ENCODE data around the gene WDR59. TPM values are rescaled to one million over a fixed set of nuclear protein-coding genes. Genes with fewer than 3 reads are reported as not detected.
A peak's percentile ranks its signal among the peaks of the same experiment; 100 is the strongest.

The WDR59 gene
- total RNA-seq, 4 donors from 2014 or later, result 26.2 to 153 (median 59.1) TPM

GRCh38 chr16:74998481-74999218, 13.7 kb upstream of the WDR59 start, which contains the start of gene ZNRF1:
TSS of gene ZNRF1 (plus strand) at chr16:74999024. CDS start at chr16:74999672, 648 bp downstream.
- WGBS, result 2% methylated on average over 26 of the region's 73 CpGs
- H3K9me3 ChIP-seq, result no peaks in the 10 kb centered on the region
- peak; percentile 87 to 89 for DNase-seq (ENCODE audit: low spot score in 2 of 2)
- peaks cover 45% of the 10 kb centered on the region for H3K4me1 ChIP-seq
- TF ChIP-seq EP300 (IDR thresholded peaks at IDR 0.05), result no peak
- peak; percentile 56 to 58 for TF ChIP-seq CTCF (IDR thresholded peaks at IDR 0.05)
- TF ChIP-seq POLR2AphosphoS5 (IDR thresholded peaks at IDR 0.05), result no peak
- TF ChIP-seq POLR2A (IDR thresholded peaks at IDR 0.05), result no peak
- H3K27ac ChIP-seq, result peak within 1 kb of the TSS; percentile 85
- H3K4me3 ChIP-seq, result peak within 1 kb of the TSS; percentile 94
- no peaks in the 10 kb centered on the region for H3K27me3 ChIP-seq
- H3K36me3 ChIP-seq, result no peaks in the 10 kb centered on the region

GRCh38 chr16:74997042-74997491, 12.1 kb upstream of the WDR59 start:
- Histone ChIP-seq H3K4me3 (no peak overlapping the region), H3K27ac (no peak overlapping the region), H3K4me1 (peaks cover 34% of the 10 kb centered on the region), H3K9me3 (no peaks in the 10 kb centered on the region), H3K36me3 (no peaks in the 10 kb centered on the region), H3K27me3 (no peaks in the 10 kb centered on the region)
- 86% methylated on average over 8 of the region's 8 CpGs for WGBS
- DNase-seq (ENCODE audit: low spot score in 2 of 2), result no peak
- TF ChIP-seq EP300 (IDR thresholded peaks at IDR 0.05), result no peak
- no peak for TF ChIP-seq POLR2A (IDR thresholded peaks at IDR 0.05)
- TF ChIP-seq CTCF (IDR thresholded peaks at IDR 0.05), result no peak
- TF ChIP-seq POLR2AphosphoS5 (IDR thresholded peaks at IDR 0.05), result no peak

- Histone ChIP-seq H3K9me3 (no peaks in the 10 kb centered on the region), H3K4me3 (no peak overlapping the region), H3K36me3 (no peaks in the 10 kb centered on the region), H3K4me1 (peaks cover 25% of the 10 kb centered on the region), H3K27me3 (no peaks in the 10 kb centered on the region), H3K27ac (no peak overlapping the region)
- no peak for DNase-seq (ENCODE audit: low spot score in 2 of 2)
- no peak for TF ChIP-seq POLR2A (IDR thresholded peaks at IDR 0.05)
- TF ChIP-seq EP300 (IDR thresholded peaks at IDR 0.05), result no peak
- TF ChIP-seq POLR2AphosphoS5 (IDR thresholded peaks at IDR 0.05), result no peak
- no peak for TF ChIP-seq CTCF (IDR thresholded peaks at IDR 0.05)
- 95% methylated on average over 1 of the region's 1 CpG for WGBS
These were observed 11.1 kb upstream of the WDR59 start for GRCh38 chr16:74995986-74996385.

- no peak for DNase-seq (ENCODE audit: low spot score in 2 of 2)
- Histone ChIP-seq H3K36me3 (no peaks in the 10 kb centered on the region), H3K9me3 (no peaks in the 10 kb centered on the region), H3K27me3 (no peaks in the 10 kb centered on the region), H3K27ac (no peak overlapping the region), H3K4me1 (no peaks in the 10 kb centered on the region), H3K4me3 (no peak overlapping the region)
- WGBS, result 73% methylated on average over 13 of the region's 13 CpGs
- TF ChIP-seq CTCF (IDR thresholded peaks at IDR 0.05) (no peak), POLR2A (IDR thresholded peaks at IDR 0.05) (no peak), EP300 (IDR thresholded peaks at IDR 0.05) (no peak)
These were observed 6.9 kb upstream of the WDR59 start for GRCh38 chr16:74991593-74992403.

GRCh38 chr16:74991268-74991592, 6.3 kb upstream of the WDR59 start:
- Histone ChIP-seq H3K27me3 (no peaks in the 10 kb centered on the region), H3K36me3 (no peaks in the 10 kb centered on the region), H3K4me1 (no peaks in the 10 kb centered on the region), H3K27ac (no peak overlapping the region), H3K4me3 (no peak overlapping the region), H3K9me3 (no peaks in the 10 kb centered on the region)
- WGBS, result 86% methylated on average over 5 of the region's 5 CpGs
- no peak for DNase-seq (ENCODE audit: low spot score in 2 of 2)
- no peak for TF ChIP-seq POLR2A (IDR thresholded peaks at IDR 0.05)
- no peak for TF ChIP-seq POLR2AphosphoS5 (IDR thresholded peaks at IDR 0.05)
- no peak for TF ChIP-seq EP300 (IDR thresholded peaks at IDR 0.05)
